Gastrocnemius medialis (tissue), 4 donors: ENCODE data around the gene CFAP119.

Experiments
- CTCF ChIP-seq, 5 experiments: fragments of 450-650 bp in 3 of 5; fragments of 200-600 bp in 2 of 5; sonication (generic) in 2 of 5; IDR thresholded peaks in 4 of 5; conservative IDR thresholded peaks in 1 of 5; 1 replicate in 4 of 5; 2 replicates in 1 of 5; pipeline ENCODE4 v1.5.1; 2016 to 2019; ENCODE audit warnings: antibody characterized with exemption in 5 of 5, mild to moderate bottlenecking in 3 of 5, moderate library complexity in 3 of 5
- POLR2A ChIP-seq, 2 donors: fragments of 450-650 bp; IDR thresholded peaks; one replicate each; pipeline ENCODE4 v1.6.1; 2017; ENCODE audit warnings: antibody characterized with exemption in 2 of 2, mild to moderate bottlenecking in 2 of 2, moderate library complexity in 2 of 2

DNA sequence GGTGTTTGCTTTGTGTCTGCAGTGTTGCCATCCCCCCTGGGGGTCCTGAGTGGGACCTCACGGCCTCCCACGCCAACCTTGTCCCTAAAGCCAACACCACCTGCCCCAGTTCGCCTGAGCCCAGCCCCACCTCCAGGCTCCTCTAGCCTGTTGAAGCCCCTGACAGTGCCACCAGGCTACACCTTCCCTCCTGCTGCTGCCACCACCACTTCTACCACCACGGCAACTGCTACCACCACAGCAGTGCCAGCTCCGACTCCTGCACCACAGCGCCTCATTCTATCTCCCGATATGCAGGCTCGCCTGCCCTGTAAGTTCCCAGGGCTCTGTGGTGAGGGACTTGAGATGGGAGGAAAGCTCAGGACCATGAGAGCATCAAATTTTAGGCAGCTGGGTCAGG, 40.7 kb downstream of the CFAP119 start:
- TF ChIP-seq POLR2A (IDR thresholded peaks at IDR 0.05) (no peak), CTCF (IDR thresholded peaks at IDR 0.05 in 4 of 5, conservative IDR thresholded peaks at IDR 0.05 in 1 of 5) (no peak)
